NCI-H446 treated with DMSO at 0.1 percent for 48 hours (cell line): ENCODE results near the gene ABCB9.
"Not testable (repeated sequence)": the region's sequence is repeated elsewhere in the genome, so short reads cannot be mapped to it uniquely, and the experiment has no call there.

Experiments used
- DNase-seq: peaks from one replicate; lab custom pipeline; 2025; lab: John Stamatoyannopoulos, UW

ABCB9 gene

GRCh38 chr12:122937622-122938091, 28.6 kb downstream of the ABCB9 start:
- no peak for DNase-seq

- no peak for DNase-seq
Measured at GRCh38 chr12:122935318-122935717, 30.9 kb downstream of the ABCB9 start.

GRCh38 chr12:122934722-122935121, 31.5 kb downstream of the ABCB9 start:
- no peak for DNase-seq

GRCh38 chr12:122932207-122932606, 34.1 kb downstream of the ABCB9 start:
- no peak for DNase-seq

- DNase-seq, result no peak
Measured at GRCh38 chr12:122929812-122930211, 36.5 kb downstream of the ABCB9 start.

- no peak for DNase-seq
Measured at GRCh38 chr12:122929148-122929538, 37.1 kb downstream of the ABCB9 start.

GRCh38 chr12:122928404-122929147, 37.7 kb downstream of the ABCB9 start:
- no peak for DNase-seq

- DNase-seq, result no peak
Measured at GRCh38 chr12:122927756-122928403, 38.4 kb downstream of the ABCB9 start.

- no peak for DNase-seq
Measured at GRCh38 chr12:122921917-122922316, 44.3 kb downstream of the ABCB9 start.

GRCh38 chr12:122920687-122921086, 45.6 kb downstream of the ABCB9 start:
- no peak for DNase-seq

GRCh38 chr12:122918827-122919226, 47.4 kb downstream of the ABCB9 start:
- no peak for DNase-seq

- DNase-seq, result no peak
Measured at GRCh38 chr12:122917507-122918121, 48.6 kb downstream of the ABCB9 start.

GRCh38 chr12:122909442-122910288, 56.6 kb downstream of the ABCB9 start:
- no peak for DNase-seq

GRCh38 chr12:122908915-122909314, 57.3 kb downstream of the ABCB9 start:
- DNase-seq, result no peak

- not testable (repeated sequence) for DNase-seq
Measured at GRCh38 chr12:122905258-122905657, 61.0 kb downstream of the ABCB9 start.

- no peak for DNase-seq
Measured at GRCh38 chr12:122903693-122904034, 62.6 kb downstream of the ABCB9 start.

GRCh38 chr12:122902854-122903692, 63.2 kb downstream of the ABCB9 start:
- DNase-seq, result no peak

GRCh38 chr12:122899887-122900286, 66.4 kb downstream of the ABCB9 start:
- no peak for DNase-seq

GRCh38 chr12:122896662-122897061, 69.6 kb downstream of the ABCB9 start:
- DNase-seq, result no peak

- DNase-seq, result peak; percentile 38
Measured at GRCh38 chr12:122895704-122896636, 70.3 kb downstream of the ABCB9 start, which contains the start of gene VPS37B. Gene VPS37B (minus strand): TSS chr12:122896124. CDS start chr12:122896062, 62 bp downstream.
